Left ventricle myocardium inferior (tissue), 1 donor: ENCODE results near the gene MOB3A. TPM values are rescaled to one million over a fixed set of nuclear protein-coding genes. Genes with fewer than 3 reads are reported as not detected.
A peak's percentile ranks its signal among the peaks of the same experiment; 100 is the strongest.

Experiments
- DNase-seq: peaks from one replicate; pipeline ENCODE4 v3.0.0-alpha.2; 2020
- H3K27ac ChIP-seq: fragments of 200-600 bp; replicated peaks from 2 replicates; pipeline ENCODE4 v1.8.0; 2021
- H3K27me3 ChIP-seq: fragments of 200-600 bp; 2 replicates; pipeline ENCODE4 v1.8.0; 2021; ENCODE audit warnings: low read depth
- H3K36me3 ChIP-seq: fragments of 200-600 bp; 2 replicates; pipeline ENCODE4 v1.8.0; 2021
- H3K4me1 ChIP-seq: fragments of 200-600 bp; 2 replicates; pipeline ENCODE4 v1.8.0; 2021
- H3K4me3 ChIP-seq: fragments of 200-600 bp; 2 replicates; pipeline ENCODE4 v1.8.0; 2021; ENCODE audit warnings: mild to moderate bottlenecking, moderate library complexity
- H3K9me3 ChIP-seq: fragments of 200-600 bp; replicated peaks from 2 replicates; pipeline ENCODE4 v1.8.0; 2021
- intact Hi-C: fragments of 100-400 bp; cut with micrococcal nuclease; formaldehyde crosslinking; loops from one replicate; pipeline ENCODE4 v1.11.0; 2022
- total RNA-seq: library from RNA; stranded (reverse); fragmentation: NEBNext Ultra II Directional; extraction: Animal tissue kit (Norgen Biotek cat#: 25700); gene quantifications from one replicate; pipeline ENCODE4 v1.2.1, GENCODE V29; 2021
- TF ChIP-seq, protein P1 (sequence below): fragments of 200-600 bp; IDR thresholded peaks from 2 replicates; pipeline ENCODE4 v1.8.0; 2021; ENCODE audit warnings: antibody characterized with exemption, mild to moderate bottlenecking, borderline replicate concordance
- donor health status: DM: no; HTN: yes; CAD: no; lungs with severe emphysema.

Gene MOB3A
- total RNA-seq, 1 donor from 2014 or later: 16.1 TPM

DNA sequence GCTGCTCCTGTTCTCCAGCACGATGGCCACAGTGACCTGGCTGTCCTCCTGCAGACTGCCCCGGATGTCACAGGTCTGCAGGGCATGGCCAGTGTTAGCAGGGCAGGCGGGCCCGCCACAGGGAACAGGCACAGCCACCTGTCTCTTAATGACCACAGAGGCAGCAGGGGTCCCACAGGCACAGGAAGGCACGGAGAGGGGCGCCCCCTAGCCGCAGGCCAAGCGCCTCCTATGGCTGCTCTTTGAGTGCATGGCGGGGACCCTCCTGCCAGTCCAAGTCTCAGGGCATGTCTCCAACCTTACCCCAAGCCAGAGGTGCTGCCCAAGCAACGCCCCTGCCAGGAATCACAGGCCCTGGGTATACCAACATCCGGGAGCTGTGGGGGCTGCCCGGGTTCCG is 14.7 kb upstream of the MOB3A start:
- Histone ChIP-seq H3K4me1 (peaks cover 27% of the 10 kb centered on the region), H3K9me3 (no peaks in the 10 kb centered on the region), H3K27me3 (no peaks in the 10 kb centered on the region), H3K36me3 (peaks cover 100% of the 10 kb centered on the region), H3K27ac (no peak overlapping the region), H3K4me3 (no peak overlapping the region)
- intact Hi-C loops: no loop called here
- no peak for DNase-seq
- TF ChIP-seq, protein P1, sequence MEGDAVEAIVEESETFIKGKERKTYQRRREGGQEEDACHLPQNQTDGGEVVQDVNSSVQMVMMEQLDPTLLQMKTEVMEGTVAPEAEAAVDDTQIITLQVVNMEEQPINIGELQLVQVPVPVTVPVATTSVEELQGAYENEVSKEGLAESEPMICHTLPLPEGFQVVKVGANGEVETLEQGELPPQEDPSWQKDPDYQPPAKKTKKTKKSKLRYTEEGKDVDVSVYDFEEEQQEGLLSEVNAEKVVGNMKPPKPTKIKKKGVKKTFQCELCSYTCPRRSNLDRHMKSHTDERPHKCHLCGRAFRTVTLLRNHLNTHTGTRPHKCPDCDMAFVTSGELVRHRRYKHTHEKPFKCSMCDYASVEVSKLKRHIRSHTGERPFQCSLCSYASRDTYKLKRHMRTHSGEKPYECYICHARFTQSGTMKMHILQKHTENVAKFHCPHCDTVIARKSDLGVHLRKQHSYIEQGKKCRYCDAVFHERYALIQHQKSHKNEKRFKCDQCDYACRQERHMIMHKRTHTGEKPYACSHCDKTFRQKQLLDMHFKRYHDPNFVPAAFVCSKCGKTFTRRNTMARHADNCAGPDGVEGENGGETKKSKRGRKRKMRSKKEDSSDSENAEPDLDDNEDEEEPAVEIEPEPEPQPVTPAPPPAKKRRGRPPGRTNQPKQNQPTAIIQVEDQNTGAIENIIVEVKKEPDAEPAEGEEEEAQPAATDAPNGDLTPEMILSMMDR: no peak

DNA sequence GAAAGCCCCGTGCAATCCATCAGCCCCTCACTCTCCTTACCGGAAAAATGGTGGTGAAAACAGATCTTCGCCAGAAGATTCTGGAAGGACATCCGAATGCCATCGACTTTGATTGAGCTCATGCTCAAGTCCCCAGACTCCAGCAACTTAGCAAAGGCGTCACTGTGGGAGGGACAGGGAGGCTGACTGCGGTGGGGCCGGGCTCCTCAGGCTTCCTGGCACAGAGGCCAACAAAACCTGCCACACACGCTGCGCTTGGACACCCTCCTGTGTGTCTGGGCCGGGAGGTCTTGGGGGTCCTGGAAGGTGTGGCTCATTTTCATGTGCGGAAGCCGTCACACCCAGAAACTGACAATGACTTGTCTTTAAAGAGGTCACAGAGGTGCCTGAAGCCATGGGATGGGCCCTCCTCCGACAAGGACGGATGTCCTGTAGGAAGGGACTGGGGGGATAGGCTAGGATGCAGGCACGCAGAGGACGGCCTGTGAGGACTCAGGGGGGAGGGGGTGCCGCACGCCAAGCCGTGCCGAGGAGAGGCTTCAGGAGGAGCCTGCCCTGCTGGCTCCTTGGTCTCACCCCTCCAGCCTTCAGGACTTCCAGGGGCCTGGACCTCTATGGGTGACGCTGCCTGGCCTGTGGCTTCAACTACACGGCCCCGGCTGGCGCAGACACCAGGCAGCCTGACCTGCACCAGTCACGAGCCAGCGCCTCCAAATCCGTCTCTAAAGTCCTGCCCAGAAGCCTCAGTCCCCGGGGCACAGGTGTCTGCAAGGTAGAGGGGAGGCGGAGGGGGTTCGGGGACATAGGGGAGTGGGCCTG is 13.1 kb upstream of the MOB3A start:
- Histone ChIP-seq H3K4me1 (peaks cover 26% of the 10 kb centered on the region), H3K9me3 (no peaks in the 10 kb centered on the region), H3K4me3 (peak overlapping the region; percentile 17), H3K27ac (peak overlapping the region; percentile 64), H3K27me3 (no peaks in the 10 kb centered on the region), H3K36me3 (peaks cover 97% of the 10 kb centered on the region)
- DNase-seq: no peak
- intact Hi-C loops: no loop called here
- TF ChIP-seq, protein P1: no peak

DNA sequence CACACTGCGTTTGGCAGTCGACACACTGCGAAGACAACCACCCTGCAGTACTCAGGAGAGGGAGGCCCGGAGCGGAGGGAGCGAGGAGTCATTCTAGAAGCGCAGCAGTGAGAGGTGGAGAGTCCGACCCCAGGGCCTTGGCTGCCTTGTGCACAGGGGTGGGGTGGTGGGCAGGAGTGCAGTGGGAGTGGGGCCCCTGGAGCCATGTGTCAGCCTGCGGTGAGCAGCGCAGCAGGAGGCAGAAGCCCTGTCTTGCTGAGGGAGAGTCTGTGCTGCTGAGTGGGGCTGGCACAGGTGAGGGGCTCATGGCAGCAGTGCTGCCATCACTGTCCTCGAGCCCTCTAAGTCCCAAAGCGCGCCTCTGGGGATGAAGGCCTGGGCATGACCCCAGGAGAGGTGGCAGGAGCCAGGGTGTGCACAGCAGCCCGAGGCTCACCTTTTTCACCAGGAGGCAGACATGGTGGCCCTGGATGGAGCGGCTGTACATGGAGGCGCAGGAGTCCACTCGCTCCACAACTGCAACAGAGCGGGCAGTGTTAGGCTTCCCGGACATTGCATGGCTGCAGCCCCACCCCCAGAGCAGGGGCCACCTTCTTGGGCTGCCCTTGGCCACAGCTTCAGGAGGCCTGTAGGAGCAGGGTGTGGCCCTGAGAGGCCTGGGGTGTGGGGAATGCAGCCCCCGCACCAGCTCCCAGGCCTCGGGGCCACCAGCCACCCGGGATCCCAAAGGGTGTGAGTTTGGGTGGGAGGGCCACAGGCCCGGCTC is 12.3 kb upstream of the MOB3A start:
- H3K27me3 ChIP-seq: no peaks in the 10 kb centered on the region
- TF ChIP-seq, protein P1: no peak
- no peaks in the 10 kb centered on the region for H3K9me3 ChIP-seq
- DNase-seq: no peak
- H3K27ac ChIP-seq: peak overlapping the region; percentile 64
- peak overlapping the region; percentile 17 for H3K4me3 ChIP-seq
- H3K36me3 ChIP-seq: peaks cover 89% of the 10 kb centered on the region
- peaks cover 17% of the 10 kb centered on the region for H3K4me1 ChIP-seq
- intact Hi-C loops: no loop called here

DNA sequence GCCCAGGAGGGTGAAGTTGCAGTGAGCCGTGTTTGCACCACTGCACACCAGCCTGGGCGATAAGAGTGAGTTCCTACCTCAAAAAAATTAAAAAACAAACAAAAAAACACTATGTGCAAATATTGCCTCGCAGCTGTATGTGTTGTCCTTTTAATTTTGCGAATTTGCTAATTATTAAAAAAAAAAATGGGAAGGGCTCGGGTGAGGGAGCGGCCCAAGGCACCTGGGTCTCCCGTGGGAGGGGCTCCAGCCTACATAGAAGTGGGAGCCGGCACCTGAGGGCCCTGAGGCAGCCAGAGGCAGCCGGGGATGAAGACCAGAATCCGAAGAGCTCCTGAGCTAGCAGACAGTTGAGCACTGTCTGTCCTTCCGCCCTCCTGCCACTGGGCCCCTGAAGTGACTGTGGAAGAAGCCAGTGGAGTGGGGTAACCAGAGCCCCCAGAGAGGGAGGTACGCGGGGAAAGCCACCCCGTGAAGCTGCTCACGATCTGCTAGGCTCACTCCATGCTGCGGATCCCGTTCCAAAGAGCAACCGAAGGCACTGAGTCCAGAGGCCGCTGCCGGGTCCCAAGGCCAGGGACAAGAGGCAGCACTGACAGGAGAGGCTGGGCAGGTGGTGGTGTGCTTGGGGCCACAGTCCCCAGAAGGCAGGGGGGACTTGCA is 7.0 kb upstream of the MOB3A start:
- H3K4me1 ChIP-seq: peaks cover 2% of the 10 kb centered on the region
- TF ChIP-seq, protein P1: no peak
- DNase-seq: no peak
- peaks cover 76% of the 10 kb centered on the region for H3K36me3 ChIP-seq
- no peak overlapping the region for H3K4me3 ChIP-seq
- no peaks in the 10 kb centered on the region for H3K27me3 ChIP-seq
- intact Hi-C loops: no loop called here
- no peaks in the 10 kb centered on the region for H3K9me3 ChIP-seq
- no peak overlapping the region for H3K27ac ChIP-seq
